Endometrial microvascular endothelial cells (primary cell): Measurements from ENCODE around the gene TNS1. TPM values are rescaled to one million over a fixed set of nuclear protein-coding genes. Genes with fewer than 3 reads are reported as not detected.

Experiments
- in situ Hi-C: cut with HindIII; loops from 2 replicates; pipeline ENCODE4 v1.10.0; 2017; ENCODE audit warnings: low sequenced_read_pairs, low pct_unique_long_range_greater_than_20kb; ENCODE audit errors: inconsistent ontology term
- total RNA-seq: library from RNA; depleted of rRNA; stranded (reverse); fragments of >200 nt; gene quantifications from one replicate; pipeline ENCODE4 v1.2.3, GENCODE V29; 2015; ENCODE audit errors: inconsistent ontology term

The TNS1 gene
- total RNA-seq, 1 donor from 2014 or later, result 20.9 TPM

DNA sequence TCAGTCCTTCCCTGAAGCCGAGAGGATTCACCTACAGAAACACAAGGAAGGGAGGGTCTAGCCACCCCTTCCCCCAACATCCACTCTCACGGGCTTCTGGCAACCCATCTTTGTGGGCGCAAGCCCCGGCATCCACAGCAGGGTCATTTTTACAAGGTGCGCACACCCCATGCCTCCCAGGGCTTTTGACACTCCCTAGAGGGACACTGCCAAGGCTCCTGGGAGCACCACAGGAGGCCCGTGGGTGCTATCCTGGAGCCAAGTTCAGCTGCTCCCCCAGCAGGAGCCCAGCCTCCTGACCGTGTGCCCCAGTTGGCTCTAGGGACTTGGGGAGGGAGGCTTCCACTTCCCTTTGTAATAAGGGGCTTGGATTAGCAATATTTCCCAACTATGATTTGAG, 251.6 kb downstream of the TNS1 start:
- in situ Hi-C loops, result no loop called here

Other genes starting within 250 kb of the TNS1 start
- not detected for gene RUFY4, start 66.3 kb upstream of the TNS1 start, total RNA-seq
- not detected for gene CXCR2, start 123.0 kb upstream of the TNS1 start, total RNA-seq
- gene CXCR1, start 164.0 kb upstream of the TNS1 start, total RNA-seq, result not detected
- 558 TPM for gene ARPC2, start 214.2 kb upstream of the TNS1 start, total RNA-seq